ENCODE measurements around the gene TUNAR.
"Not testable (repeated sequence)": the region's sequence is repeated elsewhere in the genome, so short reads cannot be mapped to it uniquely, and the experiment has no call there.

TUNAR gene

GRCh38 chr14:95918466-95918865 is 41.8 kb downstream of the TUNAR start:
- DNase-seq (ENCODE audit: low read depth): no peak

GRCh38 chr14:95920769-95921438 is 44.3 kb downstream of the TUNAR start:
- no peak for DNase-seq (ENCODE audit: low read depth)

GRCh38 chr14:95922080-95922479 is 45.4 kb downstream of the TUNAR start:
- DNase-seq (ENCODE audit: low read depth): no peak

GRCh38 chr14:95928751-95929150 is 52.1 kb downstream of the TUNAR start:
- DNase-seq (ENCODE audit: low read depth): no peak

GRCh38 chr14:95931384-95931783 is 54.8 kb downstream of the TUNAR start:
- no peak for DNase-seq (ENCODE audit: low read depth)

GRCh38 chr14:95935228-95935822 is 58.7 kb downstream of the TUNAR start:
- DNase-seq (ENCODE audit: low read depth): no peak

GRCh38 chr14:95936041-95936440 is 59.4 kb downstream of the TUNAR start:
- no peak for DNase-seq (ENCODE audit: low read depth)

GRCh38 chr14:95939335-95939734 is 62.7 kb downstream of the TUNAR start:
- no peak for DNase-seq (ENCODE audit: low read depth)

GRCh38 chr14:95941897-95942296 is 65.3 kb downstream of the TUNAR start:
- DNase-seq (ENCODE audit: low read depth): no peak

GRCh38 chr14:95943699-95944098 is 67.1 kb downstream of the TUNAR start:
- DNase-seq (ENCODE audit: low read depth): no peak

GRCh38 chr14:95944462-95944861 is 67.8 kb downstream of the TUNAR start:
- no peak for DNase-seq (ENCODE audit: low read depth)

- no peak for DNase-seq (ENCODE audit: low read depth)
Measured at GRCh38 chr14:95946867-95947266, 70.2 kb downstream of the TUNAR start.

GRCh38 chr14:95948558-95948981 is 71.9 kb downstream of the TUNAR start:
- DNase-seq (ENCODE audit: low read depth): no peak

- no peak for DNase-seq (ENCODE audit: low read depth)
Measured at GRCh38 chr14:95951359-95951758, 74.7 kb downstream of the TUNAR start.

- no peak for DNase-seq (ENCODE audit: low read depth)
Measured at GRCh38 chr14:95953111-95953724, 76.6 kb downstream of the TUNAR start.

GRCh38 chr14:95956601-95957460 is 80.2 kb downstream of the TUNAR start:
- DNase-seq (ENCODE audit: low read depth): no peak

- no peak for DNase-seq (ENCODE audit: low read depth)
Measured at GRCh38 chr14:95958105-95958504, 81.5 kb downstream of the TUNAR start.

- no peak for DNase-seq (ENCODE audit: low read depth)
Measured at GRCh38 chr14:95959317-95959716, 82.7 kb downstream of the TUNAR start.

GRCh38 chr14:95961481-95961880 is 84.8 kb downstream of the TUNAR start:
- no peak for DNase-seq (ENCODE audit: low read depth)

- DNase-seq (ENCODE audit: low read depth): no peak
Measured at GRCh38 chr14:95964901-95965300, 88.3 kb downstream of the TUNAR start.

GRCh38 chr14:95968048-95968447 is 91.4 kb downstream of the TUNAR start:
- DNase-seq (ENCODE audit: low read depth): not testable (repeated sequence)
